Neural cell (in vitro differentiated cells): ENCODE measurements around the gene HHIPL2. TPM values are rescaled to one million over a fixed set of nuclear protein-coding genes. Genes with fewer than 3 reads are reported as not detected.

ENCODE experiments used
- H2AFZ ChIP-seq: fragments of 200-600, 300-800 bp; sonication (generic), shearing (Covaris generic); 2 replicates; pipeline ENCODE4 v1.6.0; 2014; ENCODE audit warnings: low read depth, mild to moderate bottlenecking, antibody characterized with exemption, low read length, moderate library complexity
- H3F3A ChIP-seq: fragments of 200-600 bp; shearing (Covaris generic); 2 replicates; pipeline ENCODE4 v1.6.1; 2016; ENCODE audit warnings: mild to moderate bottlenecking, moderate library complexity, mixed read lengths, antibody characterized with exemption, low read length; ENCODE audit not compliant: insufficient read depth, poor library complexity, severe bottlenecking
- H3K27ac ChIP-seq: fragments of 200-600, 300-800 bp; sonication (generic), shearing (Covaris generic); 2 replicates; pipeline ENCODE4 v1.5.1; 2014; ENCODE audit warnings: mild to moderate bottlenecking, low read length, moderate library complexity
- H3K27me3 ChIP-seq: fragments of 300-800, 200-600 bp; sonication (generic), shearing (Covaris generic); 2 replicates; pipeline ENCODE4 v1.6.0; 2014; ENCODE audit warnings: mild to moderate bottlenecking, low read depth, low read length, moderate library complexity; ENCODE audit not compliant: insufficient read depth
- H3K36me3 ChIP-seq: fragments of 300-800, 200-600 bp; sonication (generic), shearing (Covaris generic); 2 replicates; pipeline ENCODE4 v1.5.1; 2014; ENCODE audit warnings: mild to moderate bottlenecking, antibody characterized with exemption, low read length, moderate library complexity; ENCODE audit not compliant: insufficient read depth
- H3K4me2 ChIP-seq: fragments of 300-800, 200-600 bp; sonication (generic), shearing (Covaris generic); 2 replicates; pipeline ENCODE4 v1.6.0; 2014; ENCODE audit warnings: mild to moderate bottlenecking, low read length
- H3K4me3 ChIP-seq: fragments of 300-800, 200-600 bp; sonication (generic), shearing (Covaris generic); 2 replicates; pipeline ENCODE4 v1.5.1; 2014; ENCODE audit warnings: mild to moderate bottlenecking, low read length, moderate library complexity
- H3K79me2 ChIP-seq: fragments of 200-600 bp; shearing (Covaris generic); replicated peaks from 2 replicates; pipeline ENCODE4 v1.6.0; 2014; ENCODE audit warnings: mild to moderate bottlenecking, low read length, moderate library complexity; ENCODE audit not compliant: insufficient read depth
- H3K9ac ChIP-seq: fragments of 300-800, 200-600 bp; sonication (generic), shearing (Covaris generic); 2 replicates; pipeline ENCODE4 v1.6.1; 2016; ENCODE audit warnings: mild to moderate bottlenecking, low read length, mixed read lengths
- H3K9me2 ChIP-seq: fragments of 200-600 bp; shearing (Covaris generic); 2 replicates; pipeline ENCODE4 v1.6.1; 2016; ENCODE audit warnings: mild to moderate bottlenecking, low read length, mixed read lengths; ENCODE audit not compliant: insufficient read depth
- H3K9me3 ChIP-seq: fragments of 200-600, 300-800 bp; sonication (generic), shearing (Covaris generic); 2 replicates; pipeline ENCODE4 v1.6.1; 2016; ENCODE audit warnings: mild to moderate bottlenecking, mixed run types, low read length, moderate library complexity, mixed read lengths
- H4K20me1 ChIP-seq: fragments of 200-600 bp; shearing (Covaris generic); 2 replicates; pipeline ENCODE4 v1.6.1; 2016; ENCODE audit warnings: mild to moderate bottlenecking, mixed run types; ENCODE audit not compliant: insufficient read depth
- EP300 ChIP-seq: fragments of 450-650 bp; conservative IDR thresholded peaks from 2 replicates; pipeline ENCODE4 v1.6.1; 2014; ENCODE audit warnings: antibody characterized with exemption, mild to moderate bottlenecking, moderate library complexity; ENCODE audit not compliant: poor library complexity, severe bottlenecking
- EZH2 ChIP-seq: fragments of 200-600, 300-800 bp; shearing (Covaris generic), sonication (generic); IDR thresholded peaks from 2 replicates; pipeline ENCODE4 v1.6.1; 2014; ENCODE audit warnings: antibody characterized with exemption, low read length, borderline replicate concordance, mild to moderate bottlenecking; ENCODE audit not compliant: insufficient read depth, poor library complexity, severe bottlenecking
- MXI1 ChIP-seq: fragments of 450-650 bp; conservative IDR thresholded peaks from 2 replicates; pipeline ENCODE4 v1.6.1; 2014; ENCODE audit warnings: antibody characterized with exemption, mild to moderate bottlenecking; ENCODE audit not compliant: poor library complexity, severe bottlenecking
- POLR2AphosphoS5 ChIP-seq: IDR thresholded peaks from 2 replicates; pipeline ENCODE4 v1.6.1; 2012
- RAD21 ChIP-seq: fragments of 450-650 bp; conservative IDR thresholded peaks from 2 replicates; pipeline ENCODE4 v1.6.1; 2014; ENCODE audit warnings: antibody characterized with exemption, mild to moderate bottlenecking, moderate library complexity
- REST ChIP-seq: IDR thresholded peaks from 2 replicates; pipeline ENCODE4 v1.6.1; 2012; ENCODE audit warnings: borderline replicate concordance
- SMC3 ChIP-seq: fragments of 450-650 bp; conservative IDR thresholded peaks from 2 replicates; pipeline ENCODE4 v1.6.1; 2014; ENCODE audit warnings: antibody characterized with exemption, mild to moderate bottlenecking, moderate library complexity; ENCODE audit not compliant: poor library complexity
- TAF1 ChIP-seq: IDR thresholded peaks from 2 replicates; pipeline ENCODE4 v1.6.1; 2012; ENCODE audit warnings: low read depth
- polyA plus RNA-seq: library from polyadenylated mRNA; depleted of rRNA; stranded (reverse); fragments of >200 nt; gene quantifications from 2 replicates; pipeline ENCODE4 v1.2.3, GENCODE V29; 2014
- TF ChIP-seq, protein P1 (sequence below): fragments of 450-650 bp; IDR thresholded peaks from 2 replicates; pipeline ENCODE4 v1.5.1; 2014; ENCODE audit warnings: antibody characterized with exemption, mild to moderate bottlenecking, moderate library complexity; ENCODE audit not compliant: poor library complexity, severe bottlenecking

The HHIPL2 gene
- polyA plus RNA-seq, 1 donor from 2014 or later = 0.36 TPM

GRCh38 chr1:222555992-222556615 lies 8.2 kb upstream of the HHIPL2 start:
- no peaks in the 10 kb centered on the region for H3K9me3 ChIP-seq
- H3K79me2 ChIP-seq = no peaks in the 10 kb centered on the region
- no peak overlapping the region for H2AFZ ChIP-seq
- no peaks in the 10 kb centered on the region for H3K9me2 ChIP-seq
- H3K9ac ChIP-seq = no peak overlapping the region
- H3K36me3 ChIP-seq = no peaks in the 10 kb centered on the region
- no peak overlapping the region for H3K4me3 ChIP-seq
- no peaks in the 10 kb centered on the region for H3K27me3 ChIP-seq
- no peaks in the 10 kb centered on the region for H3F3A ChIP-seq
- no peaks in the 10 kb centered on the region for H4K20me1 ChIP-seq
- H3K4me2 ChIP-seq = no peak overlapping the region
- TF ChIP-seq EZH2 = no peak
- no peak for TF ChIP-seq POLR2AphosphoS5
- TF ChIP-seq, protein P1, sequence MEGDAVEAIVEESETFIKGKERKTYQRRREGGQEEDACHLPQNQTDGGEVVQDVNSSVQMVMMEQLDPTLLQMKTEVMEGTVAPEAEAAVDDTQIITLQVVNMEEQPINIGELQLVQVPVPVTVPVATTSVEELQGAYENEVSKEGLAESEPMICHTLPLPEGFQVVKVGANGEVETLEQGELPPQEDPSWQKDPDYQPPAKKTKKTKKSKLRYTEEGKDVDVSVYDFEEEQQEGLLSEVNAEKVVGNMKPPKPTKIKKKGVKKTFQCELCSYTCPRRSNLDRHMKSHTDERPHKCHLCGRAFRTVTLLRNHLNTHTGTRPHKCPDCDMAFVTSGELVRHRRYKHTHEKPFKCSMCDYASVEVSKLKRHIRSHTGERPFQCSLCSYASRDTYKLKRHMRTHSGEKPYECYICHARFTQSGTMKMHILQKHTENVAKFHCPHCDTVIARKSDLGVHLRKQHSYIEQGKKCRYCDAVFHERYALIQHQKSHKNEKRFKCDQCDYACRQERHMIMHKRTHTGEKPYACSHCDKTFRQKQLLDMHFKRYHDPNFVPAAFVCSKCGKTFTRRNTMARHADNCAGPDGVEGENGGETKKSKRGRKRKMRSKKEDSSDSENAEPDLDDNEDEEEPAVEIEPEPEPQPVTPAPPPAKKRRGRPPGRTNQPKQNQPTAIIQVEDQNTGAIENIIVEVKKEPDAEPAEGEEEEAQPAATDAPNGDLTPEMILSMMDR = no peak
- no peak for TF ChIP-seq REST
- TF ChIP-seq TAF1 = no peak
- no peak for TF ChIP-seq RAD21
- no peak for TF ChIP-seq MXI1
- TF ChIP-seq SMC3 = no peak
- TF ChIP-seq EP300 = no peak
- H3K27ac ChIP-seq = no peak overlapping the region

DNA sequence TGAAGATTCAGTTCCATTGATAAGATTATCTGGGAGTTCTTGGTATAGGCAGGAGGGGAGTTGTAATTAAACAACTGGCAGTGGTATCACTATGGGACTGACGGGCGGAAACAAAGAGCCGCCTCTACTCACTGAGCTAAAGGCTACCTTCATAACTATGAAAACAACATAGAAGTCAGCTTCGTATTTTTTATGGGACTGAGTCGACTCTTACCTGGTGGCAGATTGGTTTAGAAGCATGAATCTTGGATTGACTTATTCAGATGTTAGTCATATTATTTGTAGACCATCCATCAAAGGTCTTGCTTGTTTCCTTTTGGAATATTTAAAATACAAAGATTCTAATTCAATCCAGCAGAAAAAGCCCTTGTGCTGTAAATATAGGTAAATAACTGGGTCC lies 6.3 kb upstream of the HHIPL2 start:
- Histone ChIP-seq H4K20me1 (no peaks in the 10 kb centered on the region), H3F3A (no peaks in the 10 kb centered on the region), H3K4me3 (no peak overlapping the region), H3K9me2 (no peaks in the 10 kb centered on the region), H3K36me3 (no peaks in the 10 kb centered on the region), H3K9me3 (no peaks in the 10 kb centered on the region), H2AFZ (no peak overlapping the region), H3K27ac (no peak overlapping the region), H3K9ac (no peak overlapping the region), H3K4me2 (no peak overlapping the region), H3K79me2 (no peaks in the 10 kb centered on the region), H3K27me3 (no peaks in the 10 kb centered on the region)
- no peak for TF ChIP-seq TAF1
- TF ChIP-seq RAD21 = no peak
- no peak for TF ChIP-seq POLR2AphosphoS5
- no peak for TF ChIP-seq EZH2
- TF ChIP-seq, protein P1 = no peak
- TF ChIP-seq SMC3 = no peak
- no peak for TF ChIP-seq EP300
